GM21367 (cell line): ENCODE data around the gene GRIP1.

Experiments used
- ATAC-seq: cut with Tn5 transposase; IDR thresholded peaks from one replicate; pipeline ENCODE4 v1.9.1; 2021; ENCODE audit not compliant: unreplicated experiment

Gene GRIP1

DNA sequence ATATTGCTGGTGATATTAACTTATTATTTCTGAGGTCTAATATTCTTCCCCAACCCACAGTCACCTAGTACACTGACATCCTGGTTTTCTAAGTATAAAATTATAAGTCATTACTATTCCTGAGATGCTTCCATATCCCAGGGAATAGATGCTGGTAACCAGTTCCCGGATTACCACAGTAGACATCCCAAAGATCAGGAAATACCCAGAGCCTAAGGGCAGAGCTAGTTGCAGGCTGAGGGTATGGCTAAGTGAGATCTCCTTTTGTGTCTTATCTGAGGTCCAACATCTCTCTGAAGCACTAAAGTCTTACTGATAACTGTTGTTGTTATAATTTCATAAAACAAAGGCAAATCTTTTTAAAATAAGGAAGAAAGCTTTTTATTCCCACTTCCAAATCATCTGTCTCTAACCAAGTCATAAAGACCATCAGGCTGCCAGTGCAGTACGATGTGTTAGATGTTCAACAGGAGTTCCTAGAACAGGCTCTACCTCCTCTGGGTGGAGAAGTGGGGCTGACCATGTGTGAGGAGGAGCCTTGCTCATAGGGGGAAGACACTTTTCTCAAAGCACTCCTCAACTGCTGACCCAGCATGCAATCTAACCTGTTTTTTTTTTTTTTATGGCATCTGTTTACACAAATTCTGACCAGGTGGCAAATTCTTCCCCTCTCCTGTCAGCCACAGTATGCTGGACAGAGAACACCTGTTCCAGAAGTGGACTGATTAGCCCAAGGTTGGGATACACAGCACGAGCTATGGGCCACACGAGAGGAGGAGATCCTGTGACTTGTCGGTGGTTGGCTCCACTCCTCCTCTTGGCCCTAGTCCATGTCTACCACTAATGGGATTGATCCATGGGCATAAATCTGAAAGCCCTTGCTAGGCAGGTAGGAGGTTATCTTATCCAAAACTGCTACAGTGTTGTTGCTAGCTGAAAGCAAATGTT is 16.1 kb upstream of the GRIP1 start:
- ATAC-seq, result no peak

DNA sequence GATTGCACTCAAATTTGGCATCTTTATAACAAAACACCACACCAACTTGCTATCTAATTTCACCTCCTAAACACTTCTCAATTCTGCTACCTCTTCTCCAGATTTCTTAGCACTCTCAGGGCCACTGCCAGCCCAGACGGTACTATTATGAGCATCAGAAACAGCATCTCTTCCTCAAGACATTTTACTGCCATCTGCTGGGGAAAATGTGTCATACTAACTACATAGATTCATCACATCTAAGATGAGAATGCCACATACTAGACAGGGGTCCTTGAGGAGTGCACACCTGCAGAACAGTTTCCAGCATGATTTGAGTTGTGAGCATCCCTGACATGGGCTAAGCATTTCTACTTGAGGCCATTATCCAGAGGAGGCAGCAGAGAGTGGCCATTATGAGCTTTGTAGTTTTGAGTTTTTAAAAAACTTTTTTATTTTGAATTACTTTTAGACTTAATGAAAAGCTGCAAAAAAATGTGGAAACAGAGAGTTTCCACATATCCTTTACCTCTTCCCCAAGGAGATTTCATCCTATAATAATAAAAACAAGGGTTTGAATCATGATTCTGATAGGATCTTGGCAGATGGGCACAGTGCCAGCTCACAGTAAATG is 15.1 kb upstream of the GRIP1 start:
- peak; percentile 68 for ATAC-seq

DNA sequence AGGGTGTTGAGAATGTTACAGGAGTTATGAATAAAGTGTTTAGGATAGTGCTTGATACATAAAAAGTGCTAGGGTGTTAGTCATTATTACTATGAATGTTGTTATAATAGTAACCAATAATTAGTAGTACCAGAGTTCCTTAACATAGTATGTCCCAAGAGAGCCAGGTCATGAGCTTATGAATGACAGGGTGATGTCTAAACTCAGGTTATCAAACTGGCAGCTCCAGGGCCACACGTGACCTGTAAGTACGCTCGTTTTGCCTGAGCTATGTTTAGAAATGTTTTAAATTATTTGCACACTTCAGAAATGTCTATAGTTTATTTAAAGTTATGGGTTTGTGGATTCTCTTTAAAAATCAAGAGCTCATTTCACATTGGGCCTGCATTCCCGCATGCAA is 14.1 kb upstream of the GRIP1 start:
- ATAC-seq, result no peak

DNA sequence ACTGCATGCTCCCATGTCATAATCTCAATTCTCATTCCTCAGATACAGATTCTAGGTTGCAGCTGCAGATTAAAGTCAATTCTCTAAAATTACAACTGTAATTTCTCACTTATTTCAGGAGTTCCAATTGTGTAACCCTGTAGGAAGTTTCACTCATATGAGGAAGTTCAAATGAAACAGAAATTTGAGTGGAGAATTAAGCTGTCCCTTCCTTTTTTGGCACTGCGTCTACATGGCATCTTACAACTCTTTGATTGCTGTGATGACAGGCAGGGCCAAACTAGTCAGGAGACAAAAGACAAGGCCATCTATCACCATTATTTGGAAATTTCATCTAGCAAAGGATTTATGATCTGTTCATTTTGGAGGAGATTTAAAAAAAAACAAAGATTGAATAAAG is 13.3 kb upstream of the GRIP1 start:
- no peak for ATAC-seq

DNA sequence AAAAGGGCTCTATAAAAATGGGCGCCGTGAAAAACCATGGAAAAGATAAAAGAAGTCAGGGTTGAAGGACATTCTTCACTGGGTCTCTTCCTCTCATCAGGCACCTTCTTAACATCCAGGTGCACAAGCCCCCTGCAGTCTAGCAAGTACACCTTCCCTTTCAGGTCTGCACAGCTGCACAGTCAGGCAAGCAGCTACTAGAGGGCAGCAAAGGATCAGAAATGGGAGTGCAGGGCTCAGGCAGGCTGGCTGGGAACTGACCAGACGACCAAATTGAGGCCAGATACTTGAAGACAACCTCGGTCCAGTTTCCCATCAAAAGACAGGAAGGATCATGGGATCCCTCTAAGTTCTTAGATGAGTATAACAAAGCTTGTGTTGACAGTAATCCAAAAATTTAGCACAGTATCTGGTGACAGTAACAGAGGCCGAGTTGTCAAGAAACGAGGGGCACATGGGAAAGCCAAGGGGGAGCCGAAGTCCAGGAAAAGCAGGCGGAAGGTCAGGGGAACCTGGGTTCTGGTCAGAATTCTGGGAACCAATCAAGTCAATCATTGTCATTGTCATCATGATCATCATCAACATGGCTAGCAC is 10.1 kb upstream of the GRIP1 start:
- peak; percentile 76 for ATAC-seq

DNA sequence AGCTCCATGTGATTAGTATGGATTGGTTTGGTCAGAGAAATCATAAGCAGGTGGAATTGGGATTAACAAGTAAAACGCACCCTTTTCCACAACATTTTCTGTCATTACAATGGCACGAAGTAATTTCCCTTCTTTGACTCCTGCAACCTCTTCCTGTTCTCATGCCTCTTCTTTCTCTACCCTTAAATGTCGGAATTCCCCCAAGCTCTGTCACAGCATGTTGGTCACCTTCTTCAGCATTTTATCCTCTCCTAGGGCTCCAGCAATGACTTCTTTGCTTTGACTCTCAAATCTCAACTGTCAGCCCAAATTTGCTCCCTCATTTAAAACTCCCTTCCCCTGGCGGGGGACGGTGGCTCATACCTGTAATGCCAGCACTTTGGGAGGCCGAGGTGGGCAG is 5.3 kb upstream of the GRIP1 start:
- ATAC-seq, result no peak

DNA sequence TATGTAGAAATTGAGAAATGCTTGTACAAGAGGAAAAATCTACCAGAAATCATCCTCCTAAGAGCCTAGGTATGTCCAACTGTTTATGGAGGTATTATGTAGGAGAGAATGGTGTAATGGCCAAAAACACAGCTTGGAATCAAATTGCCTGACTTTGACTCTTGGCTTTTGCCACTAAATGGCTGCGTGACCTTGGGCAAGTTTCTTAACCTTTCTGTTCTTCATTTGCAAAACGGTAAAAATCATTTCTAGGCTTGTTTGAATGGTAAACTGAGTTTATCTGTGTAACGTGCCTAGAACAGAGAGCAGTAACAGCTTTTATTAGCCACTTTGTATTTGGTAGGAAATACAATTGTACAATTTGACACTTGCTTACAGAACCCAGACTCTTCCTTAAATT is 4.9 kb upstream of the GRIP1 start:
- no peak for ATAC-seq

DNA sequence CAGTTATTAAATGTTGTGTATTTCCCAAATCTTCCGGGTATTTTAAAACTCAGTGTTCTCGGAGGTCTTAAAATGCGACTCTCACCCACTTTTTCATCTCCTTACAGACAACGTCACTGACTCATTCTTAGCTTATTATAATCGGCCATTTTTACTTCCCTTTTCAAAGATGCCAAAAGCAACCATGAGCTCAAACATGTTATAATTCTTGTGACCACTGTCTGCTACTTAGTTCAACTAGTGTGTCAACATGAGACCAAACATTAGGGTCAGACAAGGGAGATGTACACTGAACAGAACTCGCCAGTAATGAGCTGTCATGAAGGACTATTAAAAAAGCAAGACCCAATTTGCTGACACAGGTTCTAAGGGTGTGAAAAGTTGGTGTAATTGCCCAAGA is 4.2 kb upstream of the GRIP1 start:
- ATAC-seq, result no peak

DNA sequence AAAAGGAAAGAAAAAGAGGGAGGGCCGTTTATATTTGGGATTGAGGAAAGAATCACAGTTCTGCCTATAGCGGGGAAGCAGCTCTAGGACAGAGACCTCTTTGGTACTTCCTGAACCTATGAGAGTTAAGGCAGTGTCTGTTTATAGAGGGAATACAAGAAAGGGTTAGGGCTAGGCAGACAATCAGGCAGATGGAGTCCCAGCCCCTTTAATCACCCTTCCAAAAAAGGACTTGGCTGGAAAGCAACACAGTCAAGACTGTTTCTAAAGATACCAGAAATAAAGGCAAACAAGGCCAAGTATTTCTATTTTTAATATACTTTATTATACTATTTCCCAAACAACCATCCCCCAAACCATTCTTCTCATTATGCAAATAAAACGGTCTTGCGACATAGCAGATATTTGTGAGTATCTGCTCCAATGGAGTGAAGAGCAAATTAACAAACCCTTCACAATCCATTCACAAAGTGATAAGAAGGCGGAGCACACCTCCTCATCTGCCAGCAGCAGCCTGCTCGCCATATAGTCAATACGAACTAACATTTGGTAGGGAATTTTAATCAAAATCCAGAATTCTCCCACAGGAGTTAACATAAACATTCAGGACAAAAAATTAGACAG is 697 bp upstream of the GRIP1 start:
- ATAC-seq, result no peak

DNA sequence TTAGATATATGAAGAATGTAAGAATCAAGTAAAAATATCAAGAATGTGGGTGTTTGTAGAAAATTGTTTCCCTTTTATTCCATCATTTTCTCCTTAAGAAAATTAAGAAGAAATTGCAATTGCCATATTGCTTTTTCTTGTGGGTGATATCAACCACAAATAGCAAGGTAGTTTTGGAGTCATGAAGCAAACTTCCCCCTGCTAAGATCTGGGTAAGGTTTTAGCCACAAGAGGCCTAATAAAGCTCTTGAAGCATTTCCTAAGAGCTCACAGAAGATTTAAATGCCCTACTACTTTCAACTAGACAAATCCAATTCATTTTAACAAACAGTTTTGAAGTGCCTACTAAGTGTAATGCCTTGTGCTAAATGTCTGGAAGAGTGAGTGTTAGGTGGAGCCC is 2.6 kb downstream of the GRIP1 start:
- no peak for ATAC-seq

DNA sequence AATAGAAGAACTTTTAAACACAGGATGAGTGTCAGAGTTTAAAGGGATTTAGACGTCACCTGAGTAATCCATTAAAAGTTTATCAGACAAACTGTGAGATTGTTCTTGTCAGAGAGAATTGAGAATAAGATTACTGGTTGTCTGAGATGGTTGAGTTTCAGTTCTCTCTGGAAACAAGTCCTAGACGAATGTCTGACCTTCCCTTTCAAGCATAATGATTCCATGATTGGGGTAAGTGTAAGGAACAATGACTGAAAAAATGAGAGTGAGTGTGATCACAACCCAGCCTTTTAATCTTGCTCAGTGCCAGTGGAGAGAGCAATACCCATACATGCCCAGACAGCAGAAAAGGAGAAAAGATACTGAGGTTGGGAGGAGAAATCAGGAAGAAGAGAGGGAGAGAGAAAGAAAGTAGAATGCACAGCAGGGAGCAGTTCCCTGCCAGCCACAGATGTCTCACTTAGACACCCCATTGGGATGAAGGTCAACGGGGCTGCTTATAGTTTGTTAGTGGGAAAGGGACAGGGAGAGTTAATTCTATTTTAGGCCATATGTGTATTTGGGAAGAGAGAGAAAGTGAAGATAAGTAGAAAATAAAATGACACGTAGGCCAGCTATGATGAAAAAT is 4.3 kb downstream of the GRIP1 start:
- ATAC-seq, result no peak

DNA sequence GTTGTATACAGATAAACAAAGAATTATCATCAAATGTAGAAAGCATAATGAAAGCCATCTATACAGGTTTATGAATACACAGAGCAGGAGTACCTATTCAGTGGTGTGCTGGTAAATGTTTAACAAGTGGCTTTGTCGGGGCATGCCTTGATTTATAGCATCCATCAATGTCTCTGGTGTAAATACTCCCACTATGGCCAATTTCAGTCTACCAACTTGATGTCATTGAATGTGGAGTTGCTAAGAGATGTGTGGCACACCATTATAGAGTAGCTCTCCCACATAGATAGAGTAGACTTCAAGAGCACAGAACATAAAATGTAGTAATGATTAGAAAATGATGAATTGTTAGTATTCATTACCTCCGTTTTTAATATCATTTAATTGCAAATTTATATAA is 9.3 kb downstream of the GRIP1 start:
- ATAC-seq, result no peak

DNA sequence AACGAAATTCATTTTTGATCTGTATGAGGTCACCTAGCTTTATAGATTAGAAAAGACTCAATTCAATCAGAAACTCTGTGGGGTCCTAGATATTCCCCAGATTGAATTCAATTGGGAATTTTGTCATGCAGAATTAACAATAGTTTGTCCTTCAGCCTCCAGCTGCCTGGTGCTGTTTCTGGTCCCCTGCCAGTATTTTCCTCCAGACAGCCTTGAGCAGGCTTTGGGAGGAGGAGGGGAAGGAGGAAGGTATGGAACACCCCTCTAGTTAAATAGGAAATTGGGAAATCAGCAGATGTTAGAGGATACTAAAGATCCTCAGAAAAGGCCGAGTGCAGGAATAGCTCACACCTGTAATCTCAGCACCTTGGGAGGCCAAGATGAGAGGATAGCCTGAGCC is 10.6 kb downstream of the GRIP1 start:
- no peak for ATAC-seq

DNA sequence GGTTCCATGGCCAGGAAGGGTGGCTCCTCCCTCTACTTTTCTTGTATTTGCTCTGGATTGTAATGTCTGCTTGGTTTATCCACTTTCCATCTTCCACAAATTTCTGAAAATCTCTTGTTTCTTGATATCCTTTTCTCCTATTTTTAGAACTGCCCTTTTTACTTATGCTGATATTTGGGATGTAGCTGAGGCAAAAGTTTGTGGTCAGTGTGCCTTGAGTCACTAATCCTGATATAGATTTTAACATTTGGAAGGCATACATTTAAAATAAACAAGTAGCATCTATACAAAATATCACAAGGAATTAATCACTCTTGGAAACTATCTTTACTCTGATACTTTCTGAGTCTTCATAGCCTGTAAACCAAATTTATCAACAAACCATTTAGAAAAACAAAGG is 11.0 kb downstream of the GRIP1 start:
- no peak for ATAC-seq

DNA sequence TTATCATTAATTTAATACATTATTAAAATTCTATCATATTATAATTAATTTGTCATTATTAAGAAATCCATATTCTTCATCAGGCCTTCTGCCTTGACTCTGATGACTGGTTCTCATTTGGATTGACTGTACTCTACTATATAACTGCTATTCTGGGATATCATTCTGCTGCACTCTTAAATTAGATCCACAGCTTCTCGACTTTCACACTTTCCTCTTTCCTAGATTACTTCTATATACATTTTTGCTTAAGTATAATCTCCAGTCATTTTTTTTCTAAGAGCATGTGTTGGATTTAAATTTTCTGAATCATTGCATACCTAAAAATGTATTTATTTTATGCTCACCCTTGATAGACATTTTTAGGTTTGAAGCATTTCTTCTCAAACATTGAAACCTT is 12.4 kb downstream of the GRIP1 start:
- no peak for ATAC-seq

DNA sequence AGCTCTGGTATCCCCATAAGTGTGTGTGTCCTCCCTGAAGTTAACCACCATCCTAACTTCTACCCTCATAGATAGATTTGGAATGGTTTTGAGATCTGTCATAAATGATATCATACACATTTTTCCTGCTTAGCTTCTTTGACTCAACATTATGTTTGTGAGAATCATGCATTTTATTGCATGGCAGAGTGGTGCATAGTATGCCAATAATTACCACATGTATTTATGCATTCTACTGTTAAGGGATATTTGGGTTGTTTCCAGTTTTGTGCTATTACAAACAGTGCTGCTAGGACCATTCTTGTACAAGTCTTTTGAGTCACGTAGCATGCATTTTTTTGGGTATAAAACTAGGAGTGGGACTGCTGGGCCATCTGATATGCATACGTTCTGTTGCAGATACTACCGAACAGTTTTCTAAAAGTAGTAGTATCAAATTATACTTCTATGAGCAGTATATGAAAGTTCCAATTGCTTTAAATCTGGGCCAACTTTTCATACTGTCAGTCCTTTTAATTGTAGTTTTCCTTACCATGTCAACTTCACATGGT is 13.4 kb downstream of the GRIP1 start:
- no peak for ATAC-seq

DNA sequence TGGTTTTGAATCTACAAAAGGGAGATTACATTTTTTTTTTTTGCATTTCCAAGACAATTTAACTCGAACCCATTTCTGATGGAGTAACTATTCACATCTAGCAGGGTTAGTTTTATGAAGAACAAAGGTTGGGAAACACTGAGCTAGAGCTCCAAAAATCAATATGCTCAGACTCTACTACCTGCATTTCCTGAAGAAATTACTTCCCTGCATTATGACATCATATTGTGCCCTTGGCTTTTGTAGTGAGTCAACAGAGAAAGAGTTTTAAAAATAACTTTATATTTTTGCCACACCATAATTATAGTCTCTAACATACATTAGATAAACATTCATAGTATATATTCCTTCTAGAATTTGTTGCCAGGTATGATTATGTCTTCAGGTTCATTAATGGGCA is 14.8 kb downstream of the GRIP1 start:
- no peak for ATAC-seq

DNA sequence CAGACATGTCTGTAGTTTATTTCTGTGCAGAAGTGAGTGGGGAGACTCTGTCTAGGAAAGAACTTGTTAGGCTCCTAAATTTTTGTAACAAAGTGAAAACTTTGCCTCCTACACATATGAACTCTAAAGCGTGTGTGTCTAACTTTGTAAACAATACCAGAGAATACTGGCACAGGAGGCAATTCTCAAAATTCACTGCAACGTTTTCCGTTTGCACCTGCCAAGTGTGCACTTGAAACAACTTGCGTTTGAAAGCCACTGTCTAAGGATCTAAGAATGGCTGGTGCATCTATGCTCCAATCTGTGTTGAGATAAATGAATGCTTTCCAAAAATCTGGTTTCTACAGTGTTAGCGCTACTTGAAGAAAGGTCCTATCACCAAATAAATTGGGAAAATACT is 15.3 kb downstream of the GRIP1 start:
- no peak for ATAC-seq

DNA sequence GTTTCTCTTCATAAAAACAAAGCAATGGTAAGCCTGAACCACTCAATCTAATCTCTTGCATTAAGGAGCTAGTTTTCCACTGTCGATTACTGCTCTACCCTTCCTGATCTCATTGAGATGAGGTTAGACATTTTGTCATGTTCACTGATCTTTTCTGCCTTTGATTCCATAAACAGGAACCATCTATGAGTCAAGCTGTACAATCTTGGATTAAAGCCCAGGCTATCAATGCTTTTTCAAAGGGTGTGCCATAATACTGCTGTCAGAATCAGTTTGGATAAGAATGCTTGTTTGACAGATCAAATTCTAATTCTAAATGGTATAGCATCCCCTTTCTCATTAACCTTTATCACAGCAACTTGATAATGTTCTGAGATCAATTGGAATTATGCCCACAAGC is 16.1 kb downstream of the GRIP1 start:
- ATAC-seq, result no peak

DNA sequence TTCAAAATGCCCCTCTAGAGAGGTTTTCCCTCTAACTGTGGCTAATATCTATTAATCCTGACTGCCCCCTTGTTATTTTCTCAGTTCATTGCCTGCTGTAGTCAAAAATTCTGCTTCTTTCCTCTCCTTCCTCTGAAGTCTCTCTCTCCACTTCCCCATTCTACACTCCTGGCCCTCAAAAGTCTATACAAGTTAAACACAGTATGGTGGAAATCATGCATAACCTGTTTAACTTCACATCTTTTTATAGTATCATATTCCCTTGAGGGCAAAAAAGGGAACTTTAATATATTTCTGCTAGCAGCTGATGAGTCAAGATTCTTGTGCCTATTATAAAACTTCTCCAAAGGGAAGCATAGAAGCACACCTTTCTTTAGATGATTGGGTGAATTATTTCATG is 16.7 kb downstream of the GRIP1 start:
- ATAC-seq, result peak; percentile 71

DNA sequence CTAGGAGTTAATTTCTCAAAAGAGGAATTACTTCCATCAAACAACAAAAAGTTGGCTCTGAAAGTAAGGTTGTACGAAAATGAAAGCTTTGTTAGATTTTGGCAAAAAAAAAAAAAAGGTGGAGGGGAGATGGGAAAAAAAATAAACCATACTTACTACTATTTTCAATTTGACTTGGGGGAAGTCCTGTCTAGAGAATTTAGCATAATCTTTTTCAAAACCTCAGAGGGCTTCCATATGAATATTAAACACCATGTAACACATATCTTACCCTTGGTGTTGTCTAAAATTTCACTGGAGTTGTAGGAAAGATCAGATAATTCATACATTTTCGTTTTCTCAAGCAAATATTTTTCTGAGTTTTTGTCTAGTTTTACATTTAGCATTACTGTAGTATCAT is 17.5 kb downstream of the GRIP1 start:
- no peak for ATAC-seq
